Activated naive CD8-positive, alpha-beta T cell (primary cell): ENCODE results near the gene IGSF9B.

Source experiments
- H3K27ac Mint-ChIP-seq: one replicate; pipeline ENCODE4 v1.8.0; 2021; ENCODE audit warnings: mixed read lengths
- H3K27me3 Mint-ChIP-seq: one replicate; pipeline ENCODE4 v1.8.0; 2021; ENCODE audit warnings: mixed read lengths
- H3K36me3 Mint-ChIP-seq: one replicate; pipeline ENCODE4 v1.8.0; 2021; ENCODE audit warnings: mixed read lengths
- H3K4me1 Mint-ChIP-seq: one replicate; pipeline ENCODE4 v1.8.0; 2021; ENCODE audit warnings: low read depth, mixed read lengths
- H3K4me3 Mint-ChIP-seq: one replicate; pipeline ENCODE4 v1.8.0; 2021; ENCODE audit warnings: mild to moderate bottlenecking, mixed read lengths
- H3K9me3 Mint-ChIP-seq: one replicate; pipeline ENCODE4 v1.8.0; 2021; ENCODE audit warnings: low read depth, mixed read lengths

The IGSF9B gene

DNA sequence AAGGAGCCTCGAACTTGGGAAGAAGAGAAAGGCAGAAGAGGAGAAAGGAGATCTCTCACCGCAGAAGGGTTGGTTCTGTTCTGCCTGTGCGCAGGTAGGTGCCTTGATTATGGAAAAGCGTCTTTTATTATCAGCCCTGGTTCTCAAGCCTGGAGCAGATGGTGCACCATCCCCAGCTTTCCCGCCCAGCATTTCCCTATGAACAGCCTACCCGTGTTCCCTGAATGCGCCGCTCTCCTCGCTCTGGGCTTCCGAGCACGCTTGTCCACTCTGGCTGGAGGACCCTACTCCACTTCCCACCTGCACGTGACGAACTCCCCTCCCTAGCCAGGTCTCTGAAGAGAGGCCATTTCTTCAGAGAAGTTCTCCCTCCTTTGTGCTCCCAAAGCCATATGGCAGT lies 15.2 kb downstream of the IGSF9B start:
- Mint-ChIP-seq H3K4me3 (no peak overlapping the region), H3K27me3 (no peaks in the 10 kb centered on the region), H3K4me1 (peaks cover 34% of the 10 kb centered on the region), H3K9me3 (no peaks in the 10 kb centered on the region), H3K36me3 (peaks cover 18% of the 10 kb centered on the region), H3K27ac (no peak overlapping the region)

GRCh38 chr11:133940034-133940433 lies 16.7 kb downstream of the IGSF9B start:
- no peaks in the 10 kb centered on the region for H3K9me3 Mint-ChIP-seq
- H3K36me3 Mint-ChIP-seq, result peaks cover 17% of the 10 kb centered on the region
- H3K4me3 Mint-ChIP-seq, result no peak overlapping the region
- no peaks in the 10 kb centered on the region for H3K27me3 Mint-ChIP-seq
- peaks cover 21% of the 10 kb centered on the region for H3K4me1 Mint-ChIP-seq
- H3K27ac Mint-ChIP-seq, result no peak overlapping the region

DNA sequence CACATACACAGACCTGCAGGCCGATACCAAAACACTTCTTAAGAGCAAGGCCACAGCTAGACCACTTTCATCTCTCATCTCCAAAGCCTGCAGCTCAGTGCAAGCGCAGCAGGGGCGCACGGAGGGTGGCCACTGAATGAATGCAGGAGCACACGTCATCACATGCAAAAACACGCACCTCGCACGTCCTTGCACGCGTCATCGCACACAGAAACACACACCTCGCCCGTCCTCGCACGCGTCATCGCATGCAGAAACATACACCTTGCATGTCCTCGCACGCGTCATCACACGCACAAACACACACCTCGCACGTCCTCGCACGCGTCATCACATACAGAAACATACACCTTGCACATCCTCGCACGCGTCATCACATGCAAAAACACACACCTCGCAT lies 17.2 kb downstream of the IGSF9B start:
- Mint-ChIP-seq H3K4me3 (no peak overlapping the region), H3K9me3 (no peaks in the 10 kb centered on the region), H3K27ac (no peak overlapping the region), H3K4me1 (peaks cover 16% of the 10 kb centered on the region), H3K36me3 (peaks cover 17% of the 10 kb centered on the region), H3K27me3 (no peaks in the 10 kb centered on the region)

- Mint-ChIP-seq H3K9me3 (no peaks in the 10 kb centered on the region), H3K27ac (no peak overlapping the region), H3K4me3 (no peak overlapping the region), H3K4me1 (peaks cover 7% of the 10 kb centered on the region), H3K27me3 (no peaks in the 10 kb centered on the region), H3K36me3 (peaks cover 17% of the 10 kb centered on the region)
Observed at GRCh38 chr11:133938166-133938565, 18.6 kb downstream of the IGSF9B start.

- Mint-ChIP-seq H3K36me3 (peaks cover 17% of the 10 kb centered on the region), H3K27ac (no peak overlapping the region)
Observed at GRCh38 chr11:133937468-133937867, 19.3 kb downstream of the IGSF9B start.

GRCh38 chr11:133937015-133937414 lies 19.8 kb downstream of the IGSF9B start:
- H3K4me1 Mint-ChIP-seq, result peaks cover 1% of the 10 kb centered on the region
- H3K4me3 Mint-ChIP-seq, result no peak overlapping the region
- no peak overlapping the region for H3K27ac Mint-ChIP-seq
- no peaks in the 10 kb centered on the region for H3K27me3 Mint-ChIP-seq
- peaks cover 14% of the 10 kb centered on the region for H3K36me3 Mint-ChIP-seq
- no peaks in the 10 kb centered on the region for H3K9me3 Mint-ChIP-seq

More at GRCh38 chr11:133937468-133937867, 19.3 kb downstream of the IGSF9B start:
- Mint-ChIP-seq H3K4me1 (peaks cover 4% of the 10 kb centered on the region), H3K4me3 (no peak overlapping the region), H3K27me3 (no peaks in the 10 kb centered on the region), H3K9me3 (no peaks in the 10 kb centered on the region)

DNA sequence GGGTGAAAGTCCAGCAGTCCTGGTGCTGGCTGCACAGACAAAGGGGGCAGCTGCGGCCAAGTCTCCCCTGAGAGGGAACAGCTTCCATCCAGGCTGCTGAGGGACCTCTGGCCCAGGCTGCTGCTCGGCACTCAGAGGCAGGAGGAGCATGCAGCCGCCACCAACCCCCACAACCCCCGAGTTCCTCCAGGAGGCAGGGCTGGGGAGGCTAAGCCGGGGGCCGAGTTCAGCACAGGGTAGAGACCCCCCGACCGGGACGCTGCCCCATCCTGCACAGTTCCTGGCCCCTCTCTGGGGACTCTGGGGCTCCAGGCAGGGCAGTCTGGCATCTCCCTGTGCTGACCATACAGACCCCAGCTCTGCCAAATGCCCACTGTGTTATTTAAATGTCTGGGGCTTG lies 20.2 kb downstream of the IGSF9B start:
- no peaks in the 10 kb centered on the region for H3K4me1 Mint-ChIP-seq
- H3K4me3 Mint-ChIP-seq, result no peak overlapping the region
- peaks cover 12% of the 10 kb centered on the region for H3K36me3 Mint-ChIP-seq
- no peaks in the 10 kb centered on the region for H3K27me3 Mint-ChIP-seq
- H3K9me3 Mint-ChIP-seq, result no peaks in the 10 kb centered on the region
- H3K27ac Mint-ChIP-seq, result no peak overlapping the region

GRCh38 chr11:133936136-133936535 lies 20.6 kb downstream of the IGSF9B start:
- Mint-ChIP-seq H3K27ac (no peak overlapping the region), H3K4me3 (no peak overlapping the region), H3K36me3 (peaks cover 12% of the 10 kb centered on the region), H3K27me3 (no peaks in the 10 kb centered on the region), H3K9me3 (no peaks in the 10 kb centered on the region), H3K4me1 (no peaks in the 10 kb centered on the region)

- no peak overlapping the region for H3K4me3 Mint-ChIP-seq
- H3K9me3 Mint-ChIP-seq, result no peaks in the 10 kb centered on the region
- no peaks in the 10 kb centered on the region for H3K27me3 Mint-ChIP-seq
- peaks cover 12% of the 10 kb centered on the region for H3K36me3 Mint-ChIP-seq
- no peak overlapping the region for H3K27ac Mint-ChIP-seq
- no peaks in the 10 kb centered on the region for H3K4me1 Mint-ChIP-seq
Observed at GRCh38 chr11:133935551-133935910, 21.2 kb downstream of the IGSF9B start.

GRCh38 chr11:133934599-133935550 lies 21.9 kb downstream of the IGSF9B start:
- Mint-ChIP-seq H3K27me3 (no peaks in the 10 kb centered on the region), H3K36me3 (peaks cover 12% of the 10 kb centered on the region), H3K9me3 (no peaks in the 10 kb centered on the region), H3K4me1 (no peaks in the 10 kb centered on the region), H3K27ac (no peak overlapping the region), H3K4me3 (no peak overlapping the region)

GRCh38 chr11:133934096-133934495 lies 22.7 kb downstream of the IGSF9B start:
- Mint-ChIP-seq H3K9me3 (no peaks in the 10 kb centered on the region), H3K27me3 (no peaks in the 10 kb centered on the region), H3K4me3 (no peak overlapping the region), H3K36me3 (peaks cover 7% of the 10 kb centered on the region), H3K4me1 (peaks cover 5% of the 10 kb centered on the region), H3K27ac (no peak overlapping the region)

GRCh38 chr11:133931449-133932060 lies 25.2 kb downstream of the IGSF9B start:
- H3K4me1 Mint-ChIP-seq, result peaks cover 22% of the 10 kb centered on the region
- H3K27ac Mint-ChIP-seq, result no peak overlapping the region
- H3K36me3 Mint-ChIP-seq, result peaks cover 4% of the 10 kb centered on the region
- no peaks in the 10 kb centered on the region for H3K9me3 Mint-ChIP-seq
- H3K4me3 Mint-ChIP-seq, result no peak overlapping the region
- no peaks in the 10 kb centered on the region for H3K27me3 Mint-ChIP-seq

DNA sequence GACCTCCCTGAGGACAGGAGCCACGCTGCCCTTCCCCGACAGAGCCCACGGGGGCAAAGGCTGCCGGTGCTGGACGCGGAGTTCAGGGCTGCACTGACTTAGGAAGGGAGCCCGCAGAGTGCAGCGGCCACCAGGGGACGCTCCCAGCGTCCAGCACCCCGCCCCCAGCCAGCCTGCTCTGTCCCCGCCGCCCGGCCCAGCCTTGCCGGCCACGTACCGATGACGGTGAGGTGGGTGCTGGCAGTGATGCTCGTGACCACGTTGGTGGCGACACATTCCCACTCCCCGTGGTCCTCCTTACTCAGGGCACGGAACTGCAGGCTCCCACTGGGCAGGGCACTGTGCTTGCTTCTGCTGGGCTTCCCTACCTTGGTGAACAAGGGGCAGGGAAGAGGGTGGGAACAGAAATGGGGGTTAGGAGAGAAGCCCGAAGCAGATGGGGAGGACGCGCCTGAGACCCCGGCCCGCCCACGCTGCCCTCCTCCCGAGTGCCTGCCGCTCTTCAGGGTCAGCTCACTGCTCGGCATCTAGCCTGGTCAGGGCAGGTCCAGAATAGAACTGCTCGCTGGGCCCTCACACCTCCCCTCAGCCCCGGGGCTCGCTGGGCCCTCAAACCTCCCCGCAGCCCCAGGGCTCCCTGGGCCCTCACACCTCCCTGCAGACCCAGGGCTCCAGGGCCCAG lies 25.9 kb downstream of the IGSF9B start:
- Mint-ChIP-seq H3K9me3 (no peaks in the 10 kb centered on the region), H3K27ac (no peak overlapping the region)

GRCh38 chr11:133930053-133930766 lies 26.6 kb downstream of the IGSF9B start:
- no peaks in the 10 kb centered on the region for H3K27me3 Mint-ChIP-seq
- H3K9me3 Mint-ChIP-seq, result no peaks in the 10 kb centered on the region
- peaks cover 22% of the 10 kb centered on the region for H3K4me1 Mint-ChIP-seq
- H3K4me3 Mint-ChIP-seq, result no peak overlapping the region
- peaks cover 4% of the 10 kb centered on the region for H3K36me3 Mint-ChIP-seq
- H3K27ac Mint-ChIP-seq, result no peak overlapping the region

More for the DNA sequence above, 25.9 kb downstream of the IGSF9B start:
- no peak overlapping the region for H3K4me3 Mint-ChIP-seq
- H3K4me1 Mint-ChIP-seq, result peaks cover 22% of the 10 kb centered on the region
- H3K36me3 Mint-ChIP-seq, result peaks cover 4% of the 10 kb centered on the region
- H3K27me3 Mint-ChIP-seq, result no peaks in the 10 kb centered on the region
